Endodermal cell (in vitro differentiated cells): ENCODE measurements around the gene PSME3IP1. TPM values are rescaled to one million over a fixed set of nuclear protein-coding genes. Genes with fewer than 3 reads are reported as not detected.

ENCODE experiments used
- DNase-seq: peaks from one replicate; pipeline ENCODE4 v3.0.0-alpha.2; 2017
- H3K27ac ChIP-seq: 2 replicates; pipeline ENCODE4 v1.5.1; 2013; ENCODE audit warnings: mild to moderate bottlenecking, low read depth, low read length, moderate library complexity
- H3K27me3 ChIP-seq: 2 replicates; pipeline ENCODE4 v1.6.1; 2013; ENCODE audit warnings: mild to moderate bottlenecking, low read length, moderate library complexity; ENCODE audit not compliant: insufficient read depth, control insufficient read depth, poor library complexity, severe bottlenecking
- H3K36me3 ChIP-seq: 2 replicates; pipeline ENCODE4 v1.7.0; 2013; ENCODE audit warnings: mild to moderate bottlenecking, low read length, moderate library complexity; ENCODE audit not compliant: control insufficient read depth, insufficient read depth
- H3K4me1 ChIP-seq: one replicate; pipeline ENCODE4 v1.7.0; 2013; ENCODE audit warnings: low read length; ENCODE audit not compliant: control insufficient read depth, insufficient read depth
- H3K4me3 ChIP-seq: 2 replicates; pipeline ENCODE4 v1.5.1; 2013; ENCODE audit warnings: mild to moderate bottlenecking, low read length, moderate library complexity
- H3K9ac ChIP-seq: 2 replicates; pipeline ENCODE4 v1.6.1; 2013; ENCODE audit warnings: mild to moderate bottlenecking, low read length, moderate library complexity; ENCODE audit not compliant: poor library complexity, severe bottlenecking; ENCODE audit errors: extremely low read depth
- H3K9me3 ChIP-seq: 2 replicates; pipeline ENCODE4 v1.6.1; 2013; ENCODE audit warnings: mild to moderate bottlenecking, low read length, moderate library complexity; ENCODE audit not compliant: control insufficient read depth
- H3K27ac Mint-ChIP-seq: 2 replicates; pipeline ENCODE4 v1.8.0; 2020; ENCODE audit warnings: mixed read lengths
- H3K27me3 Mint-ChIP-seq: 2 replicates; pipeline ENCODE4 v1.8.0; 2021; ENCODE audit warnings: mild to moderate bottlenecking, mixed read lengths; ENCODE audit not compliant: insufficient read depth
- H3K36me3 Mint-ChIP-seq: 2 replicates; pipeline ENCODE4 v1.8.0; 2020; ENCODE audit warnings: low read depth, mixed read lengths
- H3K4me1 Mint-ChIP-seq: 2 replicates; pipeline ENCODE4 v1.8.0; 2020; ENCODE audit warnings: mixed read lengths
- H3K4me3 Mint-ChIP-seq: 2 replicates; pipeline ENCODE4 v1.8.0; 2020; ENCODE audit warnings: mild to moderate bottlenecking, moderate library complexity, mixed read lengths
- H3K9me3 Mint-ChIP-seq: 2 replicates; pipeline ENCODE4 v1.8.0; 2020; ENCODE audit warnings: mild to moderate bottlenecking, mixed read lengths
- WGBS, 2 experiments: methylation state at CpG; one replicate each; pipeline versions ENCODE4 v1.1.5 to v1.1.7; 2013; ENCODE audit warnings: missing lambda C conversion rate in 2 of 2, mixed read lengths in 1 of 2; ENCODE audit not compliant: insufficient coverage in 1 of 2, insufficient read length in 1 of 2; 5-methylcytosine and 5-hydroxymethylcytosine counted together
- total RNA-seq, 2 donors: library from RNA; stranded (reverse); fragmentation: NEBNext Ultra II Directional in 1 of 2; extraction: Animal tissue kit (Norgen Biotek cat#: 25700) in 1 of 2; gene quantifications; 2 replicates in 1 of 2; 3 replicates in 1 of 2; pipeline ENCODE4 v1.2.1, GENCODE V29; 2021
- TF ChIP-seq, protein P1 (sequence below): fragments of 200-600 bp; sonication (generic); conservative IDR thresholded peaks from 2 replicates; pipeline ENCODE4 v1.5.0; 2021; ENCODE audit warnings: antibody characterized with exemption, mild to moderate bottlenecking

The PSME3IP1 gene
- total RNA-seq, 2 donors from 2014 or later: 94.2 to 102 TPM

DNA sequence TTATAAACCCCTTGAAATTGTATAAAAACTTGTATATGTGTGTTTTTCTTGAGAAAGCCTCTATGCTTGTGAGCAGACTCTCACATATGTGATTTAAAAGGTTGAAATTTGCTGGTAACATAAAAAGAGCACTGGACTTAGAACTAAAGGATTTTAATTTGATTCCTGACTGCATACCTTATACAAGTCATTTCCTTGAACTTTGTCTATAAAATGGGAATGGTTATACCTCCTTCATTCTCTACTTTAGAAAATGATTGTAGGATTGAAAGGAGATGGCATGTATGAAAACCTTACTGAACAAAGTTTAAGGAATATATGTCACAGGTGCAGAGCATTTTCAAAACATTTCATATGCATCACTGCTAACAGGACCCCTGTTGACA lies 48.9 kb upstream of the PSME3IP1 start:
- Mint-ChIP-seq H3K36me3 (peaks cover 75% of the 10 kb centered on the region), H3K4me3 (no peak overlapping the region), H3K27ac (no peak overlapping the region), H3K9me3 (no peaks in the 10 kb centered on the region), H3K27me3 (no peaks in the 10 kb centered on the region), H3K4me1 (no peaks in the 10 kb centered on the region)
- no peaks in the 10 kb centered on the region for H3K27me3 ChIP-seq
- H3K9me3 ChIP-seq: no peaks in the 10 kb centered on the region
- no peak overlapping the region for H3K9ac ChIP-seq
- no peak overlapping the region for H3K27ac ChIP-seq
- peaks cover 89% of the 10 kb centered on the region for H3K36me3 ChIP-seq
- no peak for DNase-seq
- no peaks in the 10 kb centered on the region for H3K4me1 ChIP-seq
- no peak overlapping the region for H3K4me3 ChIP-seq
- TF ChIP-seq, protein P1, sequence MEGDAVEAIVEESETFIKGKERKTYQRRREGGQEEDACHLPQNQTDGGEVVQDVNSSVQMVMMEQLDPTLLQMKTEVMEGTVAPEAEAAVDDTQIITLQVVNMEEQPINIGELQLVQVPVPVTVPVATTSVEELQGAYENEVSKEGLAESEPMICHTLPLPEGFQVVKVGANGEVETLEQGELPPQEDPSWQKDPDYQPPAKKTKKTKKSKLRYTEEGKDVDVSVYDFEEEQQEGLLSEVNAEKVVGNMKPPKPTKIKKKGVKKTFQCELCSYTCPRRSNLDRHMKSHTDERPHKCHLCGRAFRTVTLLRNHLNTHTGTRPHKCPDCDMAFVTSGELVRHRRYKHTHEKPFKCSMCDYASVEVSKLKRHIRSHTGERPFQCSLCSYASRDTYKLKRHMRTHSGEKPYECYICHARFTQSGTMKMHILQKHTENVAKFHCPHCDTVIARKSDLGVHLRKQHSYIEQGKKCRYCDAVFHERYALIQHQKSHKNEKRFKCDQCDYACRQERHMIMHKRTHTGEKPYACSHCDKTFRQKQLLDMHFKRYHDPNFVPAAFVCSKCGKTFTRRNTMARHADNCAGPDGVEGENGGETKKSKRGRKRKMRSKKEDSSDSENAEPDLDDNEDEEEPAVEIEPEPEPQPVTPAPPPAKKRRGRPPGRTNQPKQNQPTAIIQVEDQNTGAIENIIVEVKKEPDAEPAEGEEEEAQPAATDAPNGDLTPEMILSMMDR: no peak

DNA sequence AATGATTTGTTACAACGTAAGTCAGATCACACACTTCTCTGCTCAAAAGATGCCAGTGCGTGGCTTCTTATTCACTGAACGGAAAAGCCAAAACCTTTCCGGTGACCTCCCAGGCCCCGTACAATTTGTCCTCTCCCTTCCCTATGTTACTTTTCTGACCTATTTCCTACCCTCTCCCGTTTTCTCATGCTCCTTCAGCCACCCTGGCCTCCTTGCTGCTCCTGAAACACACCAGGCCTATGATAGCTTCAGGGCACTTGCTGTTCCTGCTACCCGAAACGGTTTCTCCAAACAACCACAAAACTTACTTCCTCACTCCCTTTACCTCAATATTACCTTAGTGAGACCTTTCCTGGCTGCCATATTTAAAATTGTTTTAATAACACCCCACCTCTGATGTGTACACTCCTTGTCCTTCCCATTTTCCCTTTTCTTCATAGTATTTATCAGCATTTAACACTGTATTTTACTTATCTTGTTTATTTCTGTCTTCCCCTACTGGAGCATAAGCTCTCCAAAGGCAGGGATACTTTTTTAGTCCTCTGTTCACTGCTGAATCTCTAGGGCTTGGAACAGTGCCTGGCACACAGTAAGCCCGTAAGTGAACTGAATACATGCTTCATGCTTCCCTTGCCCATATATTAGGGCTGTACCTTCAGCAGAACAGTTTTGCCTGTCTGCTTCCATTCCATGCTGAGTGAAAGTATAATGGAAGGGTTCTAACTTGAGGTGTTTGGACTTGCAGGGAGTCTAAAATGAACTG lies 48.3 kb upstream of the PSME3IP1 start:
- TF ChIP-seq, protein P1: no peak
- Histone ChIP-seq H3K27me3 (no peaks in the 10 kb centered on the region), H3K27ac (no peak overlapping the region), H3K4me3 (no peak overlapping the region), H3K9ac (no peak overlapping the region), H3K36me3 (peaks cover 86% of the 10 kb centered on the region), H3K9me3 (no peaks in the 10 kb centered on the region), H3K4me1 (no peaks in the 10 kb centered on the region)
- H3K4me1 Mint-ChIP-seq: no peaks in the 10 kb centered on the region
- no peak for DNase-seq
- H3K27me3 Mint-ChIP-seq: no peaks in the 10 kb centered on the region
- no peak overlapping the region for H3K4me3 Mint-ChIP-seq
- H3K9me3 Mint-ChIP-seq: no peaks in the 10 kb centered on the region
- WGBS, 2 experiments: 91 to 94% methylated on average over 8 to 9 of the region's 9 CpGs
- H3K36me3 Mint-ChIP-seq: peaks cover 74% of the 10 kb centered on the region
- peak overlapping the region; percentile 26 for H3K27ac Mint-ChIP-seq

DNA sequence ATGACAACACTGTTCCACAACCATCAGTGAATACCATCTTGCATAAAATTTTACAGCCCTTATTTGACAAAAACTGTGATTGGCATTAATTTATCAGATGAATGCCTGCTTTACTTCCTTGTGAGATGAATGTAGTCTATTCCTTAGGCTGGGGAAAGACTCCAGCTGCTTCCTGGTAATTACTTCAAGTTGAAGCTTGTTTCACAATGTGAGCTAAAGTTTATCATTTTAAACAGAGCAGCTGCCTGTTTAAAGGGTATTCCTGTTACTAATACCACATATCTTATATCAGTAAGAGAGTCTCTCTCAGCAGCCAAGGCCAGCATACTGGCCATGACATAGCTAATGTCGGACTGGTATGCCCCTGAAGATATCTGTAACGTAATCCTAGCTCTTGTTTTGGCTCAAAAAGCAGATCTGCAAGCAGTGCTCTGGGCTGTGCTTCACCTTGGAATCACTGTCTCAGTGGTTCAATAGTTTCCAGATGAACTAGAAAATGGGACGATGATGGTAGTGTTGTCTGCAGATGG lies 46.0 kb upstream of the PSME3IP1 start:
- Histone ChIP-seq H3K9ac (no peak overlapping the region), H3K27ac (no peak overlapping the region), H3K27me3 (no peaks in the 10 kb centered on the region), H3K36me3 (peaks cover 93% of the 10 kb centered on the region), H3K4me3 (no peak overlapping the region), H3K9me3 (no peaks in the 10 kb centered on the region), H3K4me1 (no peaks in the 10 kb centered on the region)
- 95 to 100% methylated on average over 3 of the region's 3 CpGs for WGBS, 2 experiments
- no peak overlapping the region for H3K27ac Mint-ChIP-seq
- DNase-seq: no peak
- no peaks in the 10 kb centered on the region for H3K9me3 Mint-ChIP-seq
- TF ChIP-seq, protein P1: no peak
- no peaks in the 10 kb centered on the region for H3K27me3 Mint-ChIP-seq
- H3K4me1 Mint-ChIP-seq: no peaks in the 10 kb centered on the region
- peaks cover 75% of the 10 kb centered on the region for H3K36me3 Mint-ChIP-seq
- no peak overlapping the region for H3K4me3 Mint-ChIP-seq
